GM11168 (cell line): Measurements from ENCODE around the gene HTR1E.
"Not testable (repeated sequence)": the region's sequence is repeated elsewhere in the genome, so short reads cannot be mapped to it uniquely, and the experiment has no call there.

Source experiments
- in situ Hi-C: fragments of 300-500 bp; cut with MboI; formaldehyde crosslinking; loops from one replicate; pipeline ENCODE4 v1.12.0; 2022; ENCODE audit warnings: low sequenced_read_pairs; ENCODE audit not compliant: unreplicated experiment

Gene HTR1E

GRCh38 chr6:86969573-86969972 lies 32.2 kb downstream of the HTR1E start:
- in situ Hi-C loops, result no loop called here

GRCh38 chr6:86973088-86973487 lies 35.8 kb downstream of the HTR1E start:
- in situ Hi-C loops, result no loop called here

- in situ Hi-C loops, result no loop called here
These were observed 40.9 kb downstream of the HTR1E start for GRCh38 chr6:86978251-86978650.

GRCh38 chr6:87001494-87001893 lies 64.2 kb downstream of the HTR1E start:
- in situ Hi-C loops, result no loop called here

- in situ Hi-C loops, result not testable (repeated sequence)
These were observed 65.1 kb downstream of the HTR1E start for GRCh38 chr6:87002391-87002790.

- in situ Hi-C loops, result not testable (repeated sequence)
These were observed 69.2 kb downstream of the HTR1E start for GRCh38 chr6:87006541-87006940.

- in situ Hi-C loops, result not testable (repeated sequence)
These were observed 72.3 kb downstream of the HTR1E start for GRCh38 chr6:87009581-87009980.

GRCh38 chr6:87012035-87012434 lies 74.7 kb downstream of the HTR1E start:
- in situ Hi-C loops, result no loop called here

- in situ Hi-C loops, result no loop called here
These were observed 75.4 kb downstream of the HTR1E start for GRCh38 chr6:87012743-87013142.

- in situ Hi-C loops, result no loop called here
These were observed 79.4 kb downstream of the HTR1E start for GRCh38 chr6:87016772-87017171.

- in situ Hi-C loops, result no loop called here
These were observed 89.7 kb downstream of the HTR1E start for GRCh38 chr6:87027021-87027420.

GRCh38 chr6:87029711-87030314 lies 92.5 kb downstream of the HTR1E start:
- in situ Hi-C loops, result no loop called here

- in situ Hi-C loops, result no loop called here
These were observed 103.4 kb downstream of the HTR1E start for GRCh38 chr6:87040729-87041128.

- in situ Hi-C loops, result no loop called here
These were observed 108.3 kb downstream of the HTR1E start for GRCh38 chr6:87045521-87046075.

- in situ Hi-C loops, result no loop called here
These were observed 112.5 kb downstream of the HTR1E start for GRCh38 chr6:87049779-87050178.

- in situ Hi-C loops, result no loop called here
These were observed 116.0 kb downstream of the HTR1E start for GRCh38 chr6:87053312-87053711.

GRCh38 chr6:87054143-87054833 lies 117.0 kb downstream of the HTR1E start:
- in situ Hi-C loops, result no loop called here

GRCh38 chr6:87059943-87060342 lies 122.6 kb downstream of the HTR1E start:
- in situ Hi-C loops, result no loop called here

- in situ Hi-C loops, result no loop called here
These were observed 127.8 kb downstream of the HTR1E start for GRCh38 chr6:87065117-87065516.
